ENCODE results near the gene ARHGAP30.
"Not testable (repeated sequence)": the region's sequence is repeated elsewhere in the genome, so short reads cannot be mapped to it uniquely, and the experiment has no call there.

Gene ARHGAP30

GRCh38 chr1:161038523-161039153 lies 31.1 kb downstream of the ARHGAP30 start, which contains the start of gene TSTD1:
TSTD1 (minus strand) TSS chr1:161038964; CDS start chr1:161038889, 75 bp downstream.
- peak; percentile 82 to 88 (median 86) for DNase-seq

- no peak for DNase-seq
Observed at GRCh38 chr1:161037661-161038522, 31.8 kb downstream of the ARHGAP30 start.

GRCh38 chr1:161033751-161034150 lies 35.9 kb downstream of the ARHGAP30 start:
- no peak for DNase-seq

GRCh38 chr1:161032409-161032808 lies 37.3 kb downstream of the ARHGAP30 start:
- no peak for DNase-seq

GRCh38 chr1:161031874-161032273 lies 37.8 kb downstream of the ARHGAP30 start:
- no peak for DNase-seq

- DNase-seq: not testable (repeated sequence)
Observed at GRCh38 chr1:161029466-161029865, 40.2 kb downstream of the ARHGAP30 start.

- DNase-seq: not testable (repeated sequence)
Observed at GRCh38 chr1:161026954-161027353, 42.7 kb downstream of the ARHGAP30 start.

- not testable (repeated sequence) for DNase-seq
Observed at GRCh38 chr1:161022432-161022831, 47.3 kb downstream of the ARHGAP30 start.

GRCh38 chr1:161021970-161022353 lies 47.7 kb downstream of the ARHGAP30 start:
- DNase-seq: no peak

GRCh38 chr1:161021165-161021969 lies 48.3 kb downstream of the ARHGAP30 start:
- DNase-seq: peak; percentile 80 to 91 (median 91)

GRCh38 chr1:161020509-161021164 lies 49.1 kb downstream of the ARHGAP30 start, which contains the start of gene F11R:
F11R (minus strand) TSS chr1:161021152; CDS start chr1:161021073, 79 bp downstream.
- peak in 2 of 5 donors; percentile 16 to 24 for DNase-seq

- DNase-seq: no peak
Observed at GRCh38 chr1:161019751-161020495, 49.8 kb downstream of the ARHGAP30 start.

- DNase-seq: not testable (repeated sequence)
Observed at GRCh38 chr1:161019111-161019660, 50.5 kb downstream of the ARHGAP30 start.

- no peak for DNase-seq
Observed at GRCh38 chr1:161018631-161018930, 51.1 kb downstream of the ARHGAP30 start.

- DNase-seq: no peak
Observed at GRCh38 chr1:161017756-161018630, 51.7 kb downstream of the ARHGAP30 start.

GRCh38 chr1:161017181-161017580 lies 52.5 kb downstream of the ARHGAP30 start:
- not testable (repeated sequence) for DNase-seq

- DNase-seq: not testable (repeated sequence)
Observed at GRCh38 chr1:161016683-161017082, 53.0 kb downstream of the ARHGAP30 start.

- peak; percentile 27 to 85 (median 43) for DNase-seq
Observed at GRCh38 chr1:161013488-161014230, 56.0 kb downstream of the ARHGAP30 start.

- DNase-seq: no peak
Observed at GRCh38 chr1:161013131-161013487, 56.6 kb downstream of the ARHGAP30 start.

GRCh38 chr1:161012420-161012819 lies 57.3 kb downstream of the ARHGAP30 start:
- DNase-seq: no peak
